ENCODE data around the gene TAF6L.

DNA sequence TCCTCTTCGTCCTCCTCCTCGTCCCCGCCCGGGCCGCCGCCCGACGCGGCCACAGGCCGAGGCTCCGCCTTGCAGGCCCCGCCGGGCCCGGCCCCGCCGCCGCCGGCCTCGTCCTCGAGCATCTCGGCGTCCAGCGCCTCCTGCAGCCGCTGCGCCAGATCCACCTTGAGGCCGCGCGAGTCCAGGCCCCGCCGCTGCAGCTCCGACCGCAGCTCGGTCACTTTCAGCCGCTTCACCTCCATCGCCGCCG lies 44.4 kb upstream of the TAF6L start:
- TF ChIP-seq, protein P1, sequence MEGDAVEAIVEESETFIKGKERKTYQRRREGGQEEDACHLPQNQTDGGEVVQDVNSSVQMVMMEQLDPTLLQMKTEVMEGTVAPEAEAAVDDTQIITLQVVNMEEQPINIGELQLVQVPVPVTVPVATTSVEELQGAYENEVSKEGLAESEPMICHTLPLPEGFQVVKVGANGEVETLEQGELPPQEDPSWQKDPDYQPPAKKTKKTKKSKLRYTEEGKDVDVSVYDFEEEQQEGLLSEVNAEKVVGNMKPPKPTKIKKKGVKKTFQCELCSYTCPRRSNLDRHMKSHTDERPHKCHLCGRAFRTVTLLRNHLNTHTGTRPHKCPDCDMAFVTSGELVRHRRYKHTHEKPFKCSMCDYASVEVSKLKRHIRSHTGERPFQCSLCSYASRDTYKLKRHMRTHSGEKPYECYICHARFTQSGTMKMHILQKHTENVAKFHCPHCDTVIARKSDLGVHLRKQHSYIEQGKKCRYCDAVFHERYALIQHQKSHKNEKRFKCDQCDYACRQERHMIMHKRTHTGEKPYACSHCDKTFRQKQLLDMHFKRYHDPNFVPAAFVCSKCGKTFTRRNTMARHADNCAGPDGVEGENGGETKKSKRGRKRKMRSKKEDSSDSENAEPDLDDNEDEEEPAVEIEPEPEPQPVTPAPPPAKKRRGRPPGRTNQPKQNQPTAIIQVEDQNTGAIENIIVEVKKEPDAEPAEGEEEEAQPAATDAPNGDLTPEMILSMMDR (IDR thresholded peaks at IDR 0.05; ENCODE audit: low read depth, low read length), result no peak
- TF ChIP-seq EZH2phosphoT487 (IDR thresholded peaks at IDR 0.05; ENCODE audit: low read depth), result no peak
